CD4-positive, alpha-beta T cell (primary cell): ENCODE measurements around the gene TSPAN2. TPM values are rescaled to one million over a fixed set of nuclear protein-coding genes. Genes with fewer than 3 reads are reported as not detected.

Experiments
- ATAC-seq: fragments of 200-7000 bp; cut with Tn5 transposase; one replicate; pipeline ENCODE4 v1.10.0; 2022; ENCODE audit warnings: mild to moderate bottlenecking; ENCODE audit not compliant: poor library complexity
- CTCF ChIA-PET: fragments of 350-600 bp; sonication (Branson Sonifier 250); formaldehyde crosslinking; loops from one replicate; lab custom pipeline; 2021; ENCODE audit warnings: antibody characterized with exemption, inconsistent platforms; lab: Charles Lee
- POLR2A ChIA-PET: fragments of 350-600 bp; sonication (Branson Sonifier 250); formaldehyde crosslinking; loops from one replicate; lab custom pipeline; 2021; ENCODE audit warnings: antibody characterized with exemption, inconsistent platforms; lab: Charles Lee
- DNase-seq, 14 experiments: peaks; one replicate each; pipeline ENCODE4 v3.0.0-alpha.2; 2013 to 2020; ENCODE audit warnings: mixed read lengths in 2 of 14
- H3K27ac ChIP-seq, 2 donors: one replicate each; pipeline versions ENCODE4 v1.5.1 to v1.7.0; 2013; ENCODE audit warnings: low read length in 2 of 2, low read depth in 1 of 2, mild to moderate bottlenecking in 1 of 2
- H3K27me3 ChIP-seq, 2 experiments: 1 replicate in 1 of 2; 2 replicates in 1 of 2; pipeline versions ENCODE4 v1.6.1 to v1.7.0; 2013; ENCODE audit warnings: low read length in 2 of 2, control low read depth in 1 of 2, mild to moderate bottlenecking in 1 of 2, moderate library complexity in 1 of 2; ENCODE audit not compliant: insufficient read depth in 2 of 2, control insufficient read depth in 1 of 2
- H3K36me3 ChIP-seq: one replicate; pipeline ENCODE4 v1.6.1; 2013; ENCODE audit warnings: low read length, control low read depth; ENCODE audit not compliant: insufficient read depth
- H3K4me1 ChIP-seq: one replicate; pipeline ENCODE4 v1.6.1; 2013; ENCODE audit warnings: low read length, control low read depth; ENCODE audit not compliant: insufficient read depth
- H3K4me3 ChIP-seq: one replicate; pipeline ENCODE4 v1.5.1; 2013; ENCODE audit warnings: mild to moderate bottlenecking, low read length, moderate library complexity
- H3K9me3 ChIP-seq, 2 experiments: 1 replicate in 1 of 2; 2 replicates in 1 of 2; pipeline versions ENCODE4 v1.6.1 to v1.7.0; 2013; ENCODE audit warnings: low read length in 2 of 2, mild to moderate bottlenecking in 2 of 2, control low read depth in 1 of 2, moderate library complexity in 1 of 2; ENCODE audit not compliant: control insufficient read depth in 1 of 2, insufficient read depth in 1 of 2
- H3K27ac Mint-ChIP-seq: one replicate; pipeline ENCODE4 v1.8.0; 2020; ENCODE audit warnings: mixed read lengths
- H3K27me3 Mint-ChIP-seq: one replicate; pipeline ENCODE4 v1.8.0; 2021; ENCODE audit warnings: mixed read lengths
- H3K36me3 Mint-ChIP-seq: one replicate; pipeline ENCODE4 v1.8.0; 2021; ENCODE audit warnings: low read depth, mixed read lengths
- H3K4me1 Mint-ChIP-seq: one replicate; pipeline ENCODE4 v1.8.0; 2021; ENCODE audit warnings: low read depth, mixed read lengths
- H3K4me3 Mint-ChIP-seq: one replicate; pipeline ENCODE4 v1.8.0; 2020; ENCODE audit warnings: mild to moderate bottlenecking, mixed read lengths
- H3K9me3 Mint-ChIP-seq: one replicate; pipeline ENCODE4 v1.8.0; 2020; ENCODE audit warnings: mixed read lengths
- intact Hi-C, 2 experiments: fragments of 100-400 bp; cut with DNase I in 1 of 2; cut with micrococcal nuclease in 1 of 2; formaldehyde crosslinking; loops; one replicate each; pipeline versions ENCODE4 v1.15.1 to v1.9.0; 2023 to 2025; cut with DNase I, micrococcal nuclease
- total RNA-seq, 174 experiments: library from RNA in 2 of 174; stranded (reverse) in 2 of 174; gene quantifications; one replicate each; pipeline ENCODE4 v1.2.3 and lab custom pipeline; 2021 to 2026
- TF ChIP-seq, protein P1 (sequence below): fragments of 200-600 bp; IDR thresholded peaks from one replicate; pipeline ENCODE4 v1.8.0; 2022; ENCODE audit warnings: antibody characterized with exemption, mild to moderate bottlenecking

The TSPAN2 gene
- total RNA-seq, 2 experiments from 2014 or later: 0.95 to 1.6 TPM

GRCh38 chr1:115076384-115076915 is 12.9 kb downstream of the TSPAN2 start:
- intact Hi-C loops: no loop called here
- ChIA-PET POLR2A (interaction anchor here (0.6 to 0.9 kb wide), 2 partner anchors 11 to 18 kb away, joined by 3 to 4 read pairs; no protein-coding TSS in a partner anchor), CTCF (interaction anchor here (1.5 kb wide), 1 partner anchor 23 kb away, joined by 3 read pairs; no protein-coding TSS in a partner anchor)
- DNase-seq: no peak
- no peak overlapping the region for H3K4me3 ChIP-seq
- Mint-ChIP-seq H3K9me3 (no peaks in the 10 kb centered on the region), H3K27ac (no peak overlapping the region), H3K4me3 (no peak overlapping the region), H3K27me3 (peaks cover 6% of the 10 kb centered on the region), H3K4me1 (peaks cover 21% of the 10 kb centered on the region), H3K36me3 (no peaks in the 10 kb centered on the region)
- no peaks in the 10 kb centered on the region for H3K9me3 ChIP-seq
- no peaks in the 10 kb centered on the region for H3K36me3 ChIP-seq
- no peaks in the 10 kb centered on the region for H3K27me3 ChIP-seq
- H3K27ac ChIP-seq: no peak overlapping the region
- ATAC-seq: no peak
- TF ChIP-seq, protein P1, sequence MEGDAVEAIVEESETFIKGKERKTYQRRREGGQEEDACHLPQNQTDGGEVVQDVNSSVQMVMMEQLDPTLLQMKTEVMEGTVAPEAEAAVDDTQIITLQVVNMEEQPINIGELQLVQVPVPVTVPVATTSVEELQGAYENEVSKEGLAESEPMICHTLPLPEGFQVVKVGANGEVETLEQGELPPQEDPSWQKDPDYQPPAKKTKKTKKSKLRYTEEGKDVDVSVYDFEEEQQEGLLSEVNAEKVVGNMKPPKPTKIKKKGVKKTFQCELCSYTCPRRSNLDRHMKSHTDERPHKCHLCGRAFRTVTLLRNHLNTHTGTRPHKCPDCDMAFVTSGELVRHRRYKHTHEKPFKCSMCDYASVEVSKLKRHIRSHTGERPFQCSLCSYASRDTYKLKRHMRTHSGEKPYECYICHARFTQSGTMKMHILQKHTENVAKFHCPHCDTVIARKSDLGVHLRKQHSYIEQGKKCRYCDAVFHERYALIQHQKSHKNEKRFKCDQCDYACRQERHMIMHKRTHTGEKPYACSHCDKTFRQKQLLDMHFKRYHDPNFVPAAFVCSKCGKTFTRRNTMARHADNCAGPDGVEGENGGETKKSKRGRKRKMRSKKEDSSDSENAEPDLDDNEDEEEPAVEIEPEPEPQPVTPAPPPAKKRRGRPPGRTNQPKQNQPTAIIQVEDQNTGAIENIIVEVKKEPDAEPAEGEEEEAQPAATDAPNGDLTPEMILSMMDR: no peak
- peaks cover 32% of the 10 kb centered on the region for H3K4me1 ChIP-seq

- ATAC-seq (no peak), DNase-seq (no peak)
- H3K27me3 ChIP-seq: no peaks in the 10 kb centered on the region
- POLR2A ChIA-PET: interaction anchor here (0.7 kb wide), 1 partner anchor 8 kb away, joined by 3 read pairs; no protein-coding TSS in a partner anchor
- CTCF ChIA-PET: no interaction called here
- peaks cover 32% of the 10 kb centered on the region for H3K4me1 ChIP-seq
- Mint-ChIP-seq H3K4me1 (peaks cover 35% of the 10 kb centered on the region), H3K27me3 (peaks cover 6% of the 10 kb centered on the region), H3K27ac (no peak overlapping the region), H3K4me3 (no peak overlapping the region), H3K36me3 (no peaks in the 10 kb centered on the region), H3K9me3 (no peaks in the 10 kb centered on the region)
- no peak overlapping the region for H3K27ac ChIP-seq
- no peaks in the 10 kb centered on the region for H3K9me3 ChIP-seq
- intact Hi-C loops: no loop called here
- no peak overlapping the region for H3K4me3 ChIP-seq
- no peaks in the 10 kb centered on the region for H3K36me3 ChIP-seq
- TF ChIP-seq, protein P1: no peak
Observed at GRCh38 chr1:115074839-115075534, 14.3 kb downstream of the TSPAN2 start.

DNA sequence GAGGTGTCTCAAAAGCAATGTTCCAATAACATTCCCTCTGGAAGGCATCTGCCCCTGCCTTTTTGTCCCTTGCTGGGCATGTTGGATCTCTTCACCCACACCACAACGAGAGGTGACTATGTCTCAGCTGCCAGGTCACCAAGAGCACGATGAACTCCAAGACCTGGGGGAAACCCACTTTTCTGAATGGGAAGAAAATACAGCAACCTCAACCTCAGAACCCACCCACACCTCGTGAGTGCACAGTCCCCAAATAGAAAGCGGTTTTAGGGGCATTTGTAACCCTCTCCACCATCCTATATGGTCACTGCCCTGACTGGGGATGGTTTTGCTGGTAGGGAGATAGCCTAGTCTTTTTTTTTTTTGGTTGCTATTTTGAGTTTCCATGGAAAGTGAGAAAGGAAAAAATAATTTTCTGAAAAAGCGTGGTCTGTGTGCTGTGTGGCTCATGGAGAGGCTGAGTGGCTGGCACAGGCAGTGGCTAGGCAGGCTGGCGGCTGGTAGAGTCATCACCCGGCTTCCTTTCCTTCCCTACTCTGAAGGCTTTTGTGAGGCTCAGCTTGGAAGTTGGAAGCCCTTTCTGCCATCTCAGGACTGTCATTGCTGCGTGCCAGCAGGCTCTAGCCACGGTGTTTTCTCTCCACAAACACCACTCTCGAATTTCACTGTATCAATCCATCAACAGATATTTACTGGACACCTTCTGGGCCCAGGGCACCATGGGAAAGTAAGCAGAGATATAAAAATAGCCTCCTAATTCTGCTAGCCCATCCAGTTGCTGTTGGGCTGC is 15.8 kb downstream of the TSPAN2 start:
- POLR2A ChIA-PET: no interaction called here
- H3K27ac Mint-ChIP-seq: no peak overlapping the region
- no peak overlapping the region for H3K4me3 Mint-ChIP-seq
- ATAC-seq: no peak
- H3K4me1 Mint-ChIP-seq: peaks cover 47% of the 10 kb centered on the region
- no peak overlapping the region for H3K27ac ChIP-seq
- H3K36me3 ChIP-seq: no peaks in the 10 kb centered on the region
- intact Hi-C loops: no loop called here
- H3K4me3 ChIP-seq: no peak overlapping the region
- no peak for DNase-seq
- CTCF ChIA-PET: interaction anchor here (1.1 kb wide), 1 partner anchor 9 kb away, joined by 3 read pairs; no protein-coding TSS in a partner anchor
- no peaks in the 10 kb centered on the region for H3K36me3 Mint-ChIP-seq
- TF ChIP-seq, protein P1: no peak
- no peaks in the 10 kb centered on the region for H3K9me3 ChIP-seq
- H3K27me3 ChIP-seq: no peaks in the 10 kb centered on the region
- peaks cover 6% of the 10 kb centered on the region for H3K27me3 Mint-ChIP-seq
- peaks cover 36% of the 10 kb centered on the region for H3K4me1 ChIP-seq
- H3K9me3 Mint-ChIP-seq: no peaks in the 10 kb centered on the region
